Measurements from ENCODE around the gene DNAJB6.

- no peak for TF ChIP-seq MAX (IDR thresholded peaks at IDR 0.05)
- TF ChIP-seq YY1 (IDR thresholded peaks at IDR 0.05; ENCODE audit: extremely low read depth, insufficient replicate concordance, low read depth, low read length) = no peak
These were observed 35.8 kb downstream of the DNAJB6 start for GRCh38 chr7:157372300-157373232.
